ENCODE data around the gene UBE2D4. TPM values are rescaled to one million over a fixed set of nuclear protein-coding genes. Genes with fewer than 3 reads are reported as not detected.
A peak's percentile ranks its signal among the peaks of the same experiment; 100 is the strongest.
"Not testable (repeated sequence)": the region's sequence is repeated elsewhere in the genome, so short reads cannot be mapped to it uniquely, and the experiment has no call there.

The UBE2D4 gene
- total and polyA plus RNA-seq, 2 donors, result 12.7 to 23.5 TPM

- DNase-seq (ENCODE audit: extremely low spot score), result peak; percentile 11
- 63% methylated on average over 12 of the region's 12 CpGs for WGBS
- H3K4me1 ChIP-seq (ENCODE audit: insufficient read depth); H3K4me3 ChIP-seq (ENCODE audit: low read depth, low read length); H3K36me3 ChIP-seq (ENCODE audit: insufficient read depth): not testable (repeated sequence)
- peak overlapping the region; percentile 18 for H3K27ac ChIP-seq (ENCODE audit: low read depth)
These were observed 63.9 kb downstream of the UBE2D4 start for GRCh38 chr7:43990011-43990585.

- H3K36me3 ChIP-seq (ENCODE audit: insufficient read depth); DNase-seq (ENCODE audit: extremely low spot score); H3K27ac ChIP-seq (ENCODE audit: low read depth); H3K4me3 ChIP-seq (ENCODE audit: low read depth, low read length); H3K4me1 ChIP-seq (ENCODE audit: insufficient read depth): not testable (repeated sequence)
- WGBS, result 92% methylated on average over 1 of the region's 1 CpG
These were observed 64.6 kb downstream of the UBE2D4 start for GRCh38 chr7:43990829-43991228.

GRCh38 chr7:43992896-43993295 lies 66.7 kb downstream of the UBE2D4 start:
- not testable (repeated sequence) for DNase-seq (ENCODE audit: extremely low spot score)
- WGBS, result 84% methylated on average over 7 of the region's 7 CpGs

GRCh38 chr7:43994681-43995080 lies 68.4 kb downstream of the UBE2D4 start:
- DNase-seq (ENCODE audit: extremely low spot score); H3K4me1 ChIP-seq (ENCODE audit: insufficient read depth); H3K4me3 ChIP-seq (ENCODE audit: low read depth, low read length); H3K36me3 ChIP-seq (ENCODE audit: insufficient read depth); H3K27ac ChIP-seq (ENCODE audit: low read depth): not testable (repeated sequence)
- 99% methylated on average over 6 of the region's 6 CpGs for WGBS

More at GRCh38 chr7:43992896-43993295, 66.7 kb downstream of the UBE2D4 start:
- H3K36me3 ChIP-seq (ENCODE audit: insufficient read depth); H3K4me3 ChIP-seq (ENCODE audit: low read depth, low read length); H3K4me1 ChIP-seq (ENCODE audit: insufficient read depth); H3K27ac ChIP-seq (ENCODE audit: low read depth): not testable (repeated sequence)

- 95% methylated on average over 3 of the region's 3 CpGs for WGBS
- H3K36me3 ChIP-seq (ENCODE audit: insufficient read depth); DNase-seq (ENCODE audit: extremely low spot score): not testable (repeated sequence)
These were observed 71.3 kb downstream of the UBE2D4 start, which contains the start of gene SPDYE1 for GRCh38 chr7:43997532-43997931. Gene SPDYE1, plus strand, starts transcription at chr7:43997897. Its CDS starts 2,053 bp downstream, at chr7:43999950.

More at GRCh38 chr7:43997532-43997931, 71.3 kb downstream of the UBE2D4 start, which contains the start of gene SPDYE1:
- not testable (repeated sequence) for H3K27ac ChIP-seq (ENCODE audit: low read depth); H3K4me1 ChIP-seq (ENCODE audit: insufficient read depth); H3K4me3 ChIP-seq (ENCODE audit: low read depth, low read length)

Other genes starting within 250 kb of the UBE2D4 start
- 75.0 TPM for gene COA1, start 196.9 kb upstream of the UBE2D4 start, total RNA-seq
- 28.2 TPM for gene COA1, start 196.9 kb upstream of the UBE2D4 start, polyA plus RNA-seq
- 16.2 TPM for gene BLVRA, start 167.8 kb upstream of the UBE2D4 start, total RNA-seq
- gene BLVRA, start 167.8 kb upstream of the UBE2D4 start, polyA plus RNA-seq, result 60.2 TPM
- 29.9 TPM for gene MRPS24, start 56.9 kb upstream of the UBE2D4 start, total RNA-seq
- 125 TPM for gene MRPS24, start 56.9 kb upstream of the UBE2D4 start, polyA plus RNA-seq
- gene URGCP, start 19.8 kb upstream of the UBE2D4 start, total RNA-seq, result 24.1 TPM
- 26.2 TPM for gene URGCP, start 19.8 kb upstream of the UBE2D4 start, polyA plus RNA-seq
- gene SPDYE1, start 71.5 kb downstream of the UBE2D4 start, total RNA-seq, result not detected
- not detected for gene SPDYE1, start 71.5 kb downstream of the UBE2D4 start, polyA plus RNA-seq
- 56.0 TPM for gene DBNL, start 118.3 kb downstream of the UBE2D4 start, total RNA-seq
- gene DBNL, start 118.3 kb downstream of the UBE2D4 start, polyA plus RNA-seq, result 111 TPM
- 3.1 TPM for gene PGAM2, start 139.1 kb downstream of the UBE2D4 start, total RNA-seq
- gene PGAM2, start 139.1 kb downstream of the UBE2D4 start, polyA plus RNA-seq, result 0.71 TPM
- gene POLM, start 156.1 kb downstream of the UBE2D4 start, total RNA-seq, result 10.2 TPM
- gene POLM, start 156.1 kb downstream of the UBE2D4 start, polyA plus RNA-seq, result 22.2 TPM
- 57.2 TPM for gene AEBP1, start 177.9 kb downstream of the UBE2D4 start, total RNA-seq
- gene AEBP1, start 177.9 kb downstream of the UBE2D4 start, polyA plus RNA-seq, result 247 TPM
- gene POLD2, start 197.1 kb downstream of the UBE2D4 start, total RNA-seq, result 37.5 TPM
- gene POLD2, start 197.1 kb downstream of the UBE2D4 start, polyA plus RNA-seq, result 73.5 TPM
- gene MYL7, start 214.9 kb downstream of the UBE2D4 start, total RNA-seq, result 2.7 TPM
- gene MYL7, start 214.9 kb downstream of the UBE2D4 start, polyA plus RNA-seq, result 1.9 TPM

Measured in urinary bladder (tissue), 4 donors.